ENCODE data around the gene TRIM56.

DNA sequence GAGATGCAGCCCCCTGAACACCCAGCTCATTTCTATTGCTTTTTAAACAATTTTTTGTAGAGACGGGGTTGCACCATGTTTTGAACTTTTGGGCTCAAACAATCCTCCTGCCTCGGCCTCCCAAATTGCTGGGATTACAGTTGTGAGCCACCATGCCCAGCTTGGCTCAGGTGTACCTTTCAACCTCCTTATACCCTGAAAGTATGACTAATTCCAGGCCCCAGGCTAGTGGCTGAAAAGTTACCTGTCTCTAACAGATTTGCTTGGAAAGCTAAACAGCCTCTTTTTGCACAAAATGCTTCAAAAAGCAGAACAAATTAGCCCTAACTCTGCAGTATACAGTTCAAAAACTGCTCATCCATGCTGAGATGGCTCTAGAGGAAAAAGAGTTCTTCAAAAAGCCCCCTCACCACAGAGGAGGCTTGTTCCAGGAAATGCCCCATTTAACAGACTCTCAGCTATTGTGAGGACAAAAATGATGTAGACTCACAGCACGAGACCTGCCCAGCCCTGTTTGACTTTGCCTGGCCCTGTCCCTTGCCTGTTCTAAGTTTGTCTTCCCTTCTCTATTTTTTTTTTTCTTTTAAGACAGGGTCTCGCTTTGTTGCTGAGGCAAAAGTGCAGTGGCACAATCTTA is 55.6 kb downstream of the TRIM56 start:
- TF ChIP-seq EZH2 (IDR thresholded peaks at IDR 0.05) (no peak), POLR2AphosphoS5 (IDR thresholded peaks at IDR 0.05; ENCODE audit: borderline replicate concordance, low read depth, low read length) (no peak), FOXP2 (optimal IDR thresholded peaks at IDR 0.05; ENCODE audit: control extremely low read depth, extremely low read length, insufficient read depth) (no peak)
